GM12878 (cell line): Measurements from ENCODE around the gene MSL3B.

ENCODE experiments used
- CBFB ChIP-seq: IDR thresholded peaks from 2 replicates; pipeline ENCODE4 v1.6.1; 2016; ENCODE audit warnings: antibody characterized with exemption, low read depth
- EZH2 ChIP-seq: IDR thresholded peaks from 2 replicates; pipeline ENCODE4 v1.6.1; 2012; ENCODE audit warnings: low read depth, mild to moderate bottlenecking, control low read depth, inconsistent platforms, low read length, borderline replicate concordance; ENCODE audit not compliant: control insufficient read depth
- MXI1 ChIP-seq: fragments of 150-350 bp; IDR thresholded peaks from 2 replicates; pipeline ENCODE4 v1.6.1; 2011; ENCODE audit warnings: low read depth, mild to moderate bottlenecking, inconsistent platforms, low read length, improper control_type of control experiment
- POLR2A ChIP-seq: IDR thresholded peaks from 2 replicates; pipeline ENCODE4 v1.6.1; 2011; ENCODE audit warnings: low read depth, mild to moderate bottlenecking, low read length
- SMAD1 ChIP-seq: fragments of 450-650 bp; IDR thresholded peaks from 2 replicates; pipeline ENCODE4 v1.6.1; 2018; ENCODE audit warnings: mild to moderate bottlenecking, low read depth; ENCODE audit not compliant: partially characterized antibody
- TARDBP ChIP-seq: IDR thresholded peaks from 2 replicates; pipeline ENCODE4 v1.6.1; 2016; ENCODE audit warnings: borderline replicate concordance
- ZNF24 ChIP-seq: fragments of 450-650 bp; IDR thresholded peaks from 2 replicates; pipeline ENCODE4 v1.6.1; 2017; ENCODE audit warnings: antibody characterized with exemption, mild to moderate bottlenecking
- TF ChIP-seq, protein P1 (sequence below), 3 experiments: IDR thresholded peaks in 2 of 3; conservative IDR thresholded peaks in 1 of 3; 2 replicates each; pipeline ENCODE4 v1.5.1; 2011; ENCODE audit warnings: low read depth in 3 of 3, low read length in 3 of 3, mild to moderate bottlenecking in 3 of 3, control low read depth in 2 of 3, moderate library complexity in 2 of 3, inconsistent platforms in 1 of 3, mixed read lengths in 1 of 3; ENCODE audit not compliant: control insufficient read depth in 2 of 3, insufficient read depth in 1 of 3; ENCODE audit errors: extremely low read depth in 1 of 3

GRCh38 chr2:233846387-233847247 lies 21.6 kb downstream of the MSL3B start:
- TF ChIP-seq, protein P1, sequence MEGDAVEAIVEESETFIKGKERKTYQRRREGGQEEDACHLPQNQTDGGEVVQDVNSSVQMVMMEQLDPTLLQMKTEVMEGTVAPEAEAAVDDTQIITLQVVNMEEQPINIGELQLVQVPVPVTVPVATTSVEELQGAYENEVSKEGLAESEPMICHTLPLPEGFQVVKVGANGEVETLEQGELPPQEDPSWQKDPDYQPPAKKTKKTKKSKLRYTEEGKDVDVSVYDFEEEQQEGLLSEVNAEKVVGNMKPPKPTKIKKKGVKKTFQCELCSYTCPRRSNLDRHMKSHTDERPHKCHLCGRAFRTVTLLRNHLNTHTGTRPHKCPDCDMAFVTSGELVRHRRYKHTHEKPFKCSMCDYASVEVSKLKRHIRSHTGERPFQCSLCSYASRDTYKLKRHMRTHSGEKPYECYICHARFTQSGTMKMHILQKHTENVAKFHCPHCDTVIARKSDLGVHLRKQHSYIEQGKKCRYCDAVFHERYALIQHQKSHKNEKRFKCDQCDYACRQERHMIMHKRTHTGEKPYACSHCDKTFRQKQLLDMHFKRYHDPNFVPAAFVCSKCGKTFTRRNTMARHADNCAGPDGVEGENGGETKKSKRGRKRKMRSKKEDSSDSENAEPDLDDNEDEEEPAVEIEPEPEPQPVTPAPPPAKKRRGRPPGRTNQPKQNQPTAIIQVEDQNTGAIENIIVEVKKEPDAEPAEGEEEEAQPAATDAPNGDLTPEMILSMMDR (IDR thresholded peaks at IDR 0.05 in 2 of 3, conservative IDR thresholded peaks at IDR 0.05 in 1 of 3; ENCODE audit: control insufficient read depth in 2 of 3, extremely low read depth in 1 of 3, insufficient read depth in 1 of 3, low read depth in 3 of 3, low read length in 3 of 3), result no peak
- no peak for TF ChIP-seq TARDBP
- no peak for TF ChIP-seq CBFB
- TF ChIP-seq ZNF24, result no peak
- no peak for TF ChIP-seq EZH2
- TF ChIP-seq SMAD1, result no peak
- TF ChIP-seq POLR2A, result no peak
- TF ChIP-seq MXI1, result no peak
